OCI-LY1 (cell line): ENCODE results near the gene TAS2R60.

Experiments
- EZH2 ChIP-seq: fragments of 200-600 bp; sonication (generic), shearing (Covaris generic); IDR thresholded peaks from 2 replicates; pipeline ENCODE4 v1.8.0; 2017; ENCODE audit warnings: borderline replicate concordance, mixed run types, mild to moderate bottlenecking, antibody characterized with exemption, low read length, moderate library complexity, mixed read lengths
- TF ChIP-seq, protein P1 (sequence below): fragments of 200-600 bp; sonication (generic), shearing (Covaris generic); IDR thresholded peaks from 2 replicates; pipeline ENCODE4 v1.5.1; 2017; ENCODE audit warnings: mild to moderate bottlenecking, antibody characterized with exemption, low read length, moderate library complexity, mixed read lengths

DNA sequence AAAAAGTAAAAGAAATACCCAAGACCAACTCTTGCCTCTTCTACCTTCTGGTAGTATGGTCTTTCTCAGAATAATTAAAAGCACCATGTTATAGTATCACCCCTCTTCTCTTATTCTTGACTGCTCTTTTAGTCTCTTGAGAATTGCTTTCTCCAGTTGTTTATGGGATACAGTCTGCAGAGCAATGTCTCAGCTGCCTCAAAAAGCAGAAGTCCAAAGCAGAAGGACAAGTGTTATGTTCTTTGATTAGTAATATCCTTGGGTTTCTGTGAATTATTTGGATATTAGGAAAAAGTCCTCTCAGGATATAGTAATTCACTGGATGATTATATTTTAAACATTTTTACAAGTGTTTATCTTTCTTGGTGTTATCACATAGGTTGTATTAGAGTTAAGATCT lies 41.8 kb downstream of the TAS2R60 start:
- TF ChIP-seq, protein P1, sequence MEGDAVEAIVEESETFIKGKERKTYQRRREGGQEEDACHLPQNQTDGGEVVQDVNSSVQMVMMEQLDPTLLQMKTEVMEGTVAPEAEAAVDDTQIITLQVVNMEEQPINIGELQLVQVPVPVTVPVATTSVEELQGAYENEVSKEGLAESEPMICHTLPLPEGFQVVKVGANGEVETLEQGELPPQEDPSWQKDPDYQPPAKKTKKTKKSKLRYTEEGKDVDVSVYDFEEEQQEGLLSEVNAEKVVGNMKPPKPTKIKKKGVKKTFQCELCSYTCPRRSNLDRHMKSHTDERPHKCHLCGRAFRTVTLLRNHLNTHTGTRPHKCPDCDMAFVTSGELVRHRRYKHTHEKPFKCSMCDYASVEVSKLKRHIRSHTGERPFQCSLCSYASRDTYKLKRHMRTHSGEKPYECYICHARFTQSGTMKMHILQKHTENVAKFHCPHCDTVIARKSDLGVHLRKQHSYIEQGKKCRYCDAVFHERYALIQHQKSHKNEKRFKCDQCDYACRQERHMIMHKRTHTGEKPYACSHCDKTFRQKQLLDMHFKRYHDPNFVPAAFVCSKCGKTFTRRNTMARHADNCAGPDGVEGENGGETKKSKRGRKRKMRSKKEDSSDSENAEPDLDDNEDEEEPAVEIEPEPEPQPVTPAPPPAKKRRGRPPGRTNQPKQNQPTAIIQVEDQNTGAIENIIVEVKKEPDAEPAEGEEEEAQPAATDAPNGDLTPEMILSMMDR, result no peak
- no peak for TF ChIP-seq EZH2
